ENCODE results near the gene ARHGAP12.
"Not testable (repeated sequence)": the region's sequence is repeated elsewhere in the genome, so short reads cannot be mapped to it uniquely, and the experiment has no call there.

Gene ARHGAP12

DNA sequence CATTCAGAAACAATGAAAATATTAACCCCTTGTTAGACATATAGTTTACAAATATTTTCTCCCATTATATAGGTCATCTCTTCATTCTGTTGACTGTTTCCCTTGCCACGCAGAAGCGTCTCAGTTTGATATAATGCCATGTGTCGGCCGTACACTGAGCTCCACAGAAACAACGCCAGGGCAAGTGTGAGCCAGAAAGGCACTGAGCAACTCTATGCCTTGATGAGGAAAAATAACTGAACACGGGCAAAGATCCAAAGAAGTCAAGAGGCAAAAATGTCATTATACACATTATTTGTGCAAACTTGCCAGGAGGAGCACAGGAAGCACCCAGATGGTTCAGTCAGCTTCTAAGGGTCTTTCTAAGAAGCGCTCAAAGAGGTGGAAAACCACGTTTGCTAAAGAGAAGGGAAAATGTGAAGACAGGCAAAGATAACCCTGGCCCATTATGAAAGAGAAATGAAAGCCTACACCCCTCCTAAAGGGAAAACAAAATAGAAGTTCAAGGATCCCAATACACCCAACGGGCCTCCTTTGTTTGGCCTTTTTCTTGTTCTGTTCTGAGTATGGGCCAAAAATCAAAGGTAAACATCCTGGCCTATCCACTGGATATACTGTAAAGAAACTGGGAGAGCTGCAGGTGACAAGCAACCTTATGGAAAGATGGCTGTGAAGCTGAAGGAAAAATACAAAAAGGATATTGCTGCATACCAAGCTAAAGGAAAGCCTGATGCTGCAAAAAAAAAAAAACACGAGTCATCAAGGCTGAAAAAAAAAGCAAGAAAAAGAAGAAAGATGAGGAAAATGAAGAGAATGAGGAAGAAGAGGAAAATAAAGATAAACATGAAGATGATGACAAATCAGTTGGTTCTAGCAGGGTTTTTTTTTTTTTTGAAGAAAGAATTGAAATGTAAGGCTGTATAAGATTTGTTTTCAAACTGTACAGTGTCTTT, 15.5 kb downstream of the ARHGAP12 start:
- H3K27me3 ChIP-seq (ENCODE audit: control insufficient read depth in 5 of 5, insufficient read depth in 4 of 5, low read length in 5 of 5): no peaks in the 10 kb centered on the region
- H3K36me3 ChIP-seq (ENCODE audit: control insufficient read depth in 5 of 5, insufficient read depth in 5 of 5, low read length in 5 of 5): peaks cover 0 to 4% (median 2%) of the 10 kb centered on the region in 5 donors
- H3K9ac ChIP-seq (ENCODE audit: low read length in 5 of 5): peak overlapping the region in 2 of 5 donors; percentile 25 to 43
- peak overlapping the region; percentile 21 for H3K27ac ChIP-seq (ENCODE audit: low read depth, low read length)
- no peaks in the 10 kb centered on the region for H3K9me3 ChIP-seq (ENCODE audit: control insufficient read depth in 5 of 5, low read length in 5 of 5)
- peaks cover 5 to 35% (median 29%) of the 10 kb centered on the region in 5 donors for H3K4me1 ChIP-seq (ENCODE audit: control insufficient read depth in 5 of 5, insufficient read depth in 5 of 5, low read length in 5 of 5)
- peak overlapping the region; percentile 29 to 54 (median 34) for H3K4me3 ChIP-seq (ENCODE audit: low read depth in 1 of 5, low read length in 5 of 5)

DNA sequence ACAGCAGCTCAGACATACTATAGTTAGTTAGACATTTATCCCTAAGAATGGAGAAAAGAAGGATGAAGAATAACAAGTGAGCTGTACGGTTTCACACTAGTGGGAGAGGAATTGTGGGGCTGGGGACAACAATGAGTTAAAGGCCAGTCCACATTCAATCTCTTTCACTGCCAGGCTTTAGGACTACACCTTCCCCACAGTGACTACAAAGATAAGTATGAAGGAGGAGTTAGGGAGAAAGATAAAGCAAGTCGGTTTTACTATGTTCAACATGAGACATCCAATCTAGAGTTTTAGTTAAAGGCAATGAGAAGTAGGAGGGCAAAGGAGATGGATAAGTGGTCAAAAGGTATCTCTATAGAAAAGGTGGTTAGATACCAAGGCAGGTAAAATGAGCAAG, 16.3 kb downstream of the ARHGAP12 start:
- H3K9ac ChIP-seq (ENCODE audit: low read length in 5 of 5): peak overlapping the region in 3 of 5 donors; percentile 5 to 25 (median 10)
- peaks cover 5 to 35% (median 29%) of the 10 kb centered on the region in 5 donors for H3K4me1 ChIP-seq (ENCODE audit: control insufficient read depth in 5 of 5, insufficient read depth in 5 of 5, low read length in 5 of 5)
- peak overlapping the region; percentile 21 for H3K27ac ChIP-seq (ENCODE audit: low read depth, low read length)
- H3K36me3 ChIP-seq (ENCODE audit: control insufficient read depth in 5 of 5, insufficient read depth in 5 of 5, low read length in 5 of 5): peaks cover 0 to 5% (median 2%) of the 10 kb centered on the region in 5 donors
- peak overlapping the region in 1 of 5 donors; percentile 31 for H3K4me3 ChIP-seq (ENCODE audit: low read depth in 1 of 5, low read length in 5 of 5)
- H3K9me3 ChIP-seq (ENCODE audit: control insufficient read depth in 5 of 5, low read length in 5 of 5): no peaks in the 10 kb centered on the region
- H3K27me3 ChIP-seq (ENCODE audit: control insufficient read depth in 5 of 5, insufficient read depth in 4 of 5, low read length in 5 of 5): no peaks in the 10 kb centered on the region

DNA sequence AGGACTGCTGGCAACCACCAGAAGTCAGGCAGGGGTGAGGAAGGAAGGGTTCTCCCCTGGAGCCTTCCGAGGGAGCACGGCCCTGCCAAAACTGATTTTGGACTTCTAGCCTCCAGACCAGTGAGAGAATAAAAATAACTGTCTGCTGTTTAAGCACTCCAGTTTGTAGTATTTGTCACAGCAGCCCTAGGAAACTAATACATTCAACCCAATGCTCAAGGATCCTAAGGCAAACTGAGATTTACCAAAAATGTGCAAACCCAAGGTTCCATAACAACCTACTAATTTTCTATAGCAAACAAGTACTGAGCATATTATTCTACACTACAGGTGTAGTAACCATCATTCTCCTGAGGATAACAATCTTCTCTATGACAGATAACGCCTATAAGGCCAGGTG, 18.6 kb downstream of the ARHGAP12 start:
- peaks cover 0 to 6% (median 5%) of the 10 kb centered on the region in 5 donors for H3K36me3 ChIP-seq (ENCODE audit: control insufficient read depth in 5 of 5, insufficient read depth in 5 of 5, low read length in 5 of 5)
- peak overlapping the region in 1 of 5 donors; percentile 5 for H3K4me3 ChIP-seq (ENCODE audit: low read depth in 1 of 5, low read length in 5 of 5)
- peaks cover 5 to 39% (median 35%) of the 10 kb centered on the region in 5 donors for H3K4me1 ChIP-seq (ENCODE audit: control insufficient read depth in 5 of 5, insufficient read depth in 5 of 5, low read length in 5 of 5)
- H3K27me3 ChIP-seq (ENCODE audit: control insufficient read depth in 5 of 5, insufficient read depth in 4 of 5, low read length in 5 of 5): no peaks in the 10 kb centered on the region
- no peak overlapping the region for H3K9ac ChIP-seq (ENCODE audit: low read length in 5 of 5)
- no peaks in the 10 kb centered on the region for H3K9me3 ChIP-seq (ENCODE audit: control insufficient read depth in 5 of 5, low read length in 5 of 5)
- no peak overlapping the region for H3K27ac ChIP-seq (ENCODE audit: low read depth, low read length)

DNA sequence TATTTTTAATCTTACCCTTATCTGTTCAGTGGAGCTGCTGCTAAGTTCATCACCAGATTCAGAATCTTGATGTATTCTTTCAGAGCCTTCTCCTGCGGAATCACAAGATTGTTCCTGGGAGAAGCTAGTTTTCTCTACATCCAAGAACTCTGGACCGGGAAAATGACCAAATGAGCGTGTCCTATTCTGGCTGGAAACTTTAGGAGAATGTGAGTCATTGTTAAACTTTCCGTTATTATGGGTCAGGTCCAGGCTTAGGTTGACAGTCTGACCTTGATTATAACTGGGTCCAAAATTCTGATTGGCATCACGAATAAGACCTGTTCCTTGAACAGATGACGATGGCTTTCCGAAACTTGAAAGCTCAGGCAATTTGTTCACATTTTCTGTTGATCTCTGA, 20.5 kb downstream of the ARHGAP12 start:
- H3K27me3 ChIP-seq (ENCODE audit: control insufficient read depth in 5 of 5, insufficient read depth in 4 of 5, low read length in 5 of 5): no peaks in the 10 kb centered on the region
- H3K4me3 ChIP-seq (ENCODE audit: low read depth in 1 of 5, low read length in 5 of 5): no peak overlapping the region
- H3K36me3 ChIP-seq (ENCODE audit: control insufficient read depth in 5 of 5, insufficient read depth in 5 of 5, low read length in 5 of 5): peaks cover 0 to 6% (median 5%) of the 10 kb centered on the region in 5 donors
- H3K9ac ChIP-seq (ENCODE audit: low read length in 5 of 5): no peak overlapping the region
- H3K4me1 ChIP-seq (ENCODE audit: control insufficient read depth in 5 of 5, insufficient read depth in 5 of 5, low read length in 5 of 5): peaks cover 4 to 31% (median 26%) of the 10 kb centered on the region in 5 donors
- no peaks in the 10 kb centered on the region for H3K9me3 ChIP-seq (ENCODE audit: control insufficient read depth in 5 of 5, low read length in 5 of 5)
- no peak overlapping the region for H3K27ac ChIP-seq (ENCODE audit: low read depth, low read length)

DNA sequence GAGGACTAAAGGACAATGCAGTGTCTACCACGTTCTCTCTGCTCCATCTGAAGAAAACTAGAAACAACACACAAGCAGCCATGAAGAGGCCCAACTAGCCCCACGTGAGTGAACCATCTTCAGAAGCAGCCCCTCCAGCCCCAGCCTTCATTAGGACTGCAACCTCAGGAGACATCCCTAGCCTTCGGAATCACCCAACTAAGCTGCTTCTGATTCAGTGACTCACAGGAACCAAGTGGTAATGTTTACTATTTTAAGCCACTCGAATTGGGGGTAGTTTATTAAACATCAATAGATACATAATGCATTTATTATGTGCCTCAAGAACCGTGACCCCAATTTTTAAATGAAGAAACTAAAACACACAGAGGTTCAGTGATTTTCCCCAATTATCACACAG, 22.6 kb downstream of the ARHGAP12 start:
- no peak overlapping the region for H3K27ac ChIP-seq (ENCODE audit: low read depth, low read length)
- no peaks in the 10 kb centered on the region for H3K27me3 ChIP-seq (ENCODE audit: control insufficient read depth in 5 of 5, insufficient read depth in 4 of 5, low read length in 5 of 5)
- no peak overlapping the region for H3K4me3 ChIP-seq (ENCODE audit: low read depth in 1 of 5, low read length in 5 of 5)
- peaks cover 0 to 2% (median 0%) of the 10 kb centered on the region in 5 donors for H3K9me3 ChIP-seq (ENCODE audit: control insufficient read depth in 5 of 5, low read length in 5 of 5)
- peaks cover 0 to 6% (median 5%) of the 10 kb centered on the region in 5 donors for H3K36me3 ChIP-seq (ENCODE audit: control insufficient read depth in 5 of 5, insufficient read depth in 5 of 5, low read length in 5 of 5)
- H3K4me1 ChIP-seq (ENCODE audit: control insufficient read depth in 5 of 5, insufficient read depth in 5 of 5, low read length in 5 of 5): peaks cover 0 to 17% (median 13%) of the 10 kb centered on the region in 5 donors
- no peak overlapping the region for H3K9ac ChIP-seq (ENCODE audit: low read length in 5 of 5)

DNA sequence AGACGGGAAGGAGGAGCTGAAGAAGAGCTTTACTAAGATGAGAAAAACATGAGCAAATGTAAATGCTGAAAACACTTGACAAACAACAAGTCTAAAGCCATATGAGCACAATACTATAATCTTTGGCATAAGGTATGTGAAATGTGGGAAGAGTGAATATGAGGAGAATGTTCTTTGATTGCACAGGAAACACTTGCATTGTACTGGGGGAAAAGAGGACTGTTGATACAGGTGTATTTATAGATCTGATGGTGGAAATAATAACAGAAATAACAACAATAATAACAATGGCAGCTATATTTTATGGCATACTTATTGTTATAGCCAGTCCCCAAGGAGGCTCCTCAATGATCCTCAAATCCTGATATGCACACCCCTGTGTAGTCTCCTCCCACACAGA, 23.0 kb downstream of the ARHGAP12 start:
- no peak overlapping the region for H3K9ac ChIP-seq (ENCODE audit: low read length in 5 of 5)
- H3K27me3 ChIP-seq (ENCODE audit: control insufficient read depth in 5 of 5, insufficient read depth in 4 of 5, low read length in 5 of 5): no peaks in the 10 kb centered on the region
- H3K4me3 ChIP-seq (ENCODE audit: low read depth in 1 of 5, low read length in 5 of 5): no peak overlapping the region
- H3K27ac ChIP-seq (ENCODE audit: low read depth, low read length): no peak overlapping the region
- peaks cover 0 to 2% (median 0%) of the 10 kb centered on the region in 5 donors for H3K9me3 ChIP-seq (ENCODE audit: control insufficient read depth in 5 of 5, low read length in 5 of 5)
- H3K4me1 ChIP-seq (ENCODE audit: control insufficient read depth in 5 of 5, insufficient read depth in 5 of 5, low read length in 5 of 5): peaks cover 0 to 17% (median 11%) of the 10 kb centered on the region in 5 donors
- H3K36me3 ChIP-seq (ENCODE audit: control insufficient read depth in 5 of 5, insufficient read depth in 5 of 5, low read length in 5 of 5): peaks cover 0 to 6% (median 5%) of the 10 kb centered on the region in 5 donors

DNA sequence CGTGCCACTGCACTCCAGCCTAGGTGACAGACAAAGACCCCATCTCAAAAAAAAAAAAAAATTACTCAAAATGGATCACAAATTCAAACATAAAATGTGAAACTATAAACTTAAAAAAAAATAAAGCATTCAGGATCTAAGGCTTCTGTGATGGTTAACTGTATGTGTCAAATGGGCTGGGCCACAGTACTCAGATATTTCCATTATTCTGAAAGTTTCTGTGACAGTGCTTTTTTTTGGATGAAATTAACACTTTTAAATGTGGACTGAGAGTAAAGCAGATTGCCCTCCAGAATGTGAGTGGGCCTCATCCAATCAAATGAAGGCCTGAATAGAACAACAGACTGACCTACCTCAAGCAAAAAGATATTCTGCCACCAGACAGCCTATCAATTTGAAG, 26.0 kb downstream of the ARHGAP12 start:
- Histone ChIP-seq H3K27ac (ENCODE audit: low read depth, low read length) (no peak overlapping the region), H3K9me3 (ENCODE audit: control insufficient read depth in 5 of 5, low read length in 5 of 5) (peaks cover 0 to 2% (median 0%) of the 10 kb centered on the region in 5 donors), H3K4me1 (ENCODE audit: control insufficient read depth in 5 of 5, insufficient read depth in 5 of 5, low read length in 5 of 5) (peaks cover under 1 to 14% (median 8%) of the 10 kb centered on the region in 5 donors), H3K36me3 (ENCODE audit: control insufficient read depth in 5 of 5, insufficient read depth in 5 of 5, low read length in 5 of 5) (peaks cover 0 to 5% (median 3%) of the 10 kb centered on the region in 5 donors), H3K4me3 (ENCODE audit: low read depth in 1 of 5, low read length in 5 of 5) (no peak overlapping the region), H3K9ac (ENCODE audit: low read length in 5 of 5) (no peak overlapping the region), H3K27me3 (ENCODE audit: control insufficient read depth in 5 of 5, insufficient read depth in 4 of 5, low read length in 5 of 5) (no peaks in the 10 kb centered on the region)

DNA sequence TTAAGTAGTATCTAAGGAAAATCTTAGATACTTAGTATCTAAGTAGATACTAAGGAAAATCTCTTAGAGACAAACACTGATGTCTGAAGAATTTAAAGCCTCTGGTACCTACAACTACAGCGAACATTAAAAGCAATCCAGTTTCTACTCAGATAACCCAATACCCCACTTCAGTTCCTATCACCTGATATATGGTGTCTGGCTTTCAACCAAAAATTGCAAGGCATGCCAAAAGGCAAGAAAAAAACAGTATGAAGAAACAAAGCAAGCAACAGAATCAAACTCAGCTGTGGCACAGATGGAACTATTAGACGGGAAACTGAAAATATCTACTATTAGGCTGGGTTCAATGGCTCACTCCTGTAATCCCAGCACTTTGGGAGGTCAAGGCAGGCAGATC, 31.1 kb downstream of the ARHGAP12 start:
- Histone ChIP-seq H3K36me3 (ENCODE audit: control insufficient read depth in 5 of 5, insufficient read depth in 5 of 5, low read length in 5 of 5) (no peaks in the 10 kb centered on the region), H3K4me3 (ENCODE audit: low read depth in 1 of 5, low read length in 5 of 5) (no peak overlapping the region), H3K9ac (ENCODE audit: low read length in 5 of 5) (no peak overlapping the region), H3K9me3 (ENCODE audit: control insufficient read depth in 5 of 5, low read length in 5 of 5) (peaks cover 0 to 2% (median 0%) of the 10 kb centered on the region in 5 donors), H3K27ac (ENCODE audit: low read depth, low read length) (no peak overlapping the region), H3K4me1 (ENCODE audit: control insufficient read depth in 5 of 5, insufficient read depth in 5 of 5, low read length in 5 of 5) (peaks cover 4 to 16% (median 10%) of the 10 kb centered on the region in 5 donors), H3K27me3 (ENCODE audit: control insufficient read depth in 5 of 5, insufficient read depth in 4 of 5, low read length in 5 of 5) (no peaks in the 10 kb centered on the region)

DNA sequence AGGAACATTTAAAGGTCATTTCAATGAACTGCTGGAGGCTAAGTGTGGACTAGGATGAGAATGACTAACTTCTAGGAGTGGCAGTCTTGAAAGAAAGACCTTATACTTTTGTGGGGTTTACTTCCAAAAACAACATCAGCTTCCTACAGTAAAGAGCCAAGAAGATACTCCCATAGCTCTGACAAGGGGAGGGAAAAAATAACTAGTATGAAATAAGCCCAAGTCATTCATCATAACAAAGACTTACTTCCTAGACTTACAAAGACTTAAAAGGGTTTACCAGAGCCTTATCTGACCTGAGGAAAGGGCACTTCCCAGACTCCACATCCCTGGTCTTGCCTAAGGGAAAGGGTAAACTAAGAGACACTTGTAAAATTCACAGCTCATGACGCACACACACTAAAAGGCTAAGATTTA, 31.7 kb downstream of the ARHGAP12 start:
- Histone ChIP-seq H3K4me3 (ENCODE audit: low read depth in 1 of 5, low read length in 5 of 5) (no peak overlapping the region), H3K36me3 (ENCODE audit: control insufficient read depth in 5 of 5, insufficient read depth in 5 of 5, low read length in 5 of 5) (no peaks in the 10 kb centered on the region), H3K27ac (ENCODE audit: low read depth, low read length) (no peak overlapping the region)

DNA sequence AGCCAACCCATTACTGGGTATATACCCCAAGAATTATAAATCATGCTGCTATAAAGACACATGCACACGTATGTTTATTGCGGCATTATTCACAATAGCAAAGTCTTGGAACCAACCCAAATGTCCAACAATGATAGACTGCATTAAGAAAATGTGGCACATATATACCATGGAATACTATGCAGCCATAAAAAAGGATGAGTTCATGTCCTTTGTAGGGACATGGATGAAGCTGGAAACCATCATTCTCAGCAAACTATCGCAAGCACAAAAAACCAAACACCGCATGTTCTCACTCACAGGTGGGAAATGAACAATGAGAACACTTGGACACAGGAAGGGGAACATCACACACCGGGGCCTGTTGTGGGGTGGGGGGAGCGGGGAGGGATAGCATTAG, 32.9 kb downstream of the ARHGAP12 start:
- H3K4me1 ChIP-seq (ENCODE audit: control insufficient read depth in 5 of 5, insufficient read depth in 5 of 5, low read length in 5 of 5): peaks cover 4 to 16% (median 10%) of the 10 kb centered on the region in 5 donors
- not testable (repeated sequence) for H3K27me3 ChIP-seq (ENCODE audit: control insufficient read depth in 5 of 5, insufficient read depth in 4 of 5, low read length in 5 of 5); H3K9ac ChIP-seq (ENCODE audit: low read length in 5 of 5); H3K4me3 ChIP-seq (ENCODE audit: low read depth in 1 of 5, low read length in 5 of 5); H3K36me3 ChIP-seq (ENCODE audit: control insufficient read depth in 5 of 5, insufficient read depth in 5 of 5, low read length in 5 of 5); H3K9me3 ChIP-seq (ENCODE audit: control insufficient read depth in 5 of 5, low read length in 5 of 5); H3K27ac ChIP-seq (ENCODE audit: low read depth, low read length)

More for the DNA sequence above, 31.7 kb downstream of the ARHGAP12 start:
- H3K9me3 ChIP-seq (ENCODE audit: control insufficient read depth in 5 of 5, low read length in 5 of 5): peaks cover 0 to 2% (median 0%) of the 10 kb centered on the region in 5 donors
- peaks cover 4 to 16% (median 10%) of the 10 kb centered on the region in 5 donors for H3K4me1 ChIP-seq (ENCODE audit: control insufficient read depth in 5 of 5, insufficient read depth in 5 of 5, low read length in 5 of 5)
- H3K27me3 ChIP-seq (ENCODE audit: control insufficient read depth in 5 of 5, insufficient read depth in 4 of 5, low read length in 5 of 5): no peaks in the 10 kb centered on the region
- H3K9ac ChIP-seq (ENCODE audit: low read length in 5 of 5): no peak overlapping the region

Data from subcutaneous abdominal adipose tissue (tissue), 5 donors.